Neural cell (in vitro differentiated cells): ENCODE measurements around the gene PROM2. TPM values are rescaled to one million over a fixed set of nuclear protein-coding genes. Genes with fewer than 3 reads are reported as not detected.

Experiments
- H2AFZ ChIP-seq: fragments of 200-600, 300-800 bp; sonication (generic), shearing (Covaris generic); 2 replicates; pipeline ENCODE4 v1.6.0; 2014; ENCODE audit warnings: low read depth, mild to moderate bottlenecking, antibody characterized with exemption, low read length, moderate library complexity
- H3F3A ChIP-seq: fragments of 200-600 bp; shearing (Covaris generic); 2 replicates; pipeline ENCODE4 v1.6.1; 2016; ENCODE audit warnings: mild to moderate bottlenecking, moderate library complexity, mixed read lengths, antibody characterized with exemption, low read length; ENCODE audit not compliant: insufficient read depth, poor library complexity, severe bottlenecking
- H3K27ac ChIP-seq: fragments of 200-600, 300-800 bp; sonication (generic), shearing (Covaris generic); 2 replicates; pipeline ENCODE4 v1.5.1; 2014; ENCODE audit warnings: mild to moderate bottlenecking, low read length, moderate library complexity
- H3K27me3 ChIP-seq: fragments of 300-800, 200-600 bp; sonication (generic), shearing (Covaris generic); 2 replicates; pipeline ENCODE4 v1.6.0; 2014; ENCODE audit warnings: mild to moderate bottlenecking, low read depth, low read length, moderate library complexity; ENCODE audit not compliant: insufficient read depth
- H3K36me3 ChIP-seq: fragments of 300-800, 200-600 bp; sonication (generic), shearing (Covaris generic); 2 replicates; pipeline ENCODE4 v1.5.1; 2014; ENCODE audit warnings: mild to moderate bottlenecking, antibody characterized with exemption, low read length, moderate library complexity; ENCODE audit not compliant: insufficient read depth
- H3K4me2 ChIP-seq: fragments of 300-800, 200-600 bp; sonication (generic), shearing (Covaris generic); 2 replicates; pipeline ENCODE4 v1.6.0; 2014; ENCODE audit warnings: mild to moderate bottlenecking, low read length
- H3K4me3 ChIP-seq: fragments of 300-800, 200-600 bp; sonication (generic), shearing (Covaris generic); 2 replicates; pipeline ENCODE4 v1.5.1; 2014; ENCODE audit warnings: mild to moderate bottlenecking, low read length, moderate library complexity
- H3K79me2 ChIP-seq: fragments of 200-600 bp; shearing (Covaris generic); replicated peaks from 2 replicates; pipeline ENCODE4 v1.6.0; 2014; ENCODE audit warnings: mild to moderate bottlenecking, low read length, moderate library complexity; ENCODE audit not compliant: insufficient read depth
- H3K9ac ChIP-seq: fragments of 300-800, 200-600 bp; sonication (generic), shearing (Covaris generic); 2 replicates; pipeline ENCODE4 v1.6.1; 2016; ENCODE audit warnings: mild to moderate bottlenecking, low read length, mixed read lengths
- H3K9me2 ChIP-seq: fragments of 200-600 bp; shearing (Covaris generic); 2 replicates; pipeline ENCODE4 v1.6.1; 2016; ENCODE audit warnings: mild to moderate bottlenecking, low read length, mixed read lengths; ENCODE audit not compliant: insufficient read depth
- H3K9me3 ChIP-seq: fragments of 200-600, 300-800 bp; sonication (generic), shearing (Covaris generic); 2 replicates; pipeline ENCODE4 v1.6.1; 2016; ENCODE audit warnings: mild to moderate bottlenecking, mixed run types, low read length, moderate library complexity, mixed read lengths
- H4K20me1 ChIP-seq: fragments of 200-600 bp; shearing (Covaris generic); 2 replicates; pipeline ENCODE4 v1.6.1; 2016; ENCODE audit warnings: mild to moderate bottlenecking, mixed run types; ENCODE audit not compliant: insufficient read depth
- EP300 ChIP-seq: fragments of 450-650 bp; conservative IDR thresholded peaks from 2 replicates; pipeline ENCODE4 v1.6.1; 2014; ENCODE audit warnings: antibody characterized with exemption, mild to moderate bottlenecking, moderate library complexity; ENCODE audit not compliant: poor library complexity, severe bottlenecking
- EZH2 ChIP-seq: fragments of 200-600, 300-800 bp; shearing (Covaris generic), sonication (generic); IDR thresholded peaks from 2 replicates; pipeline ENCODE4 v1.6.1; 2014; ENCODE audit warnings: antibody characterized with exemption, low read length, borderline replicate concordance, mild to moderate bottlenecking; ENCODE audit not compliant: insufficient read depth, poor library complexity, severe bottlenecking
- MXI1 ChIP-seq: fragments of 450-650 bp; conservative IDR thresholded peaks from 2 replicates; pipeline ENCODE4 v1.6.1; 2014; ENCODE audit warnings: antibody characterized with exemption, mild to moderate bottlenecking; ENCODE audit not compliant: poor library complexity, severe bottlenecking
- POLR2AphosphoS5 ChIP-seq: IDR thresholded peaks from 2 replicates; pipeline ENCODE4 v1.6.1; 2012
- RAD21 ChIP-seq: fragments of 450-650 bp; conservative IDR thresholded peaks from 2 replicates; pipeline ENCODE4 v1.6.1; 2014; ENCODE audit warnings: antibody characterized with exemption, mild to moderate bottlenecking, moderate library complexity
- REST ChIP-seq: IDR thresholded peaks from 2 replicates; pipeline ENCODE4 v1.6.1; 2012; ENCODE audit warnings: borderline replicate concordance
- SMC3 ChIP-seq: fragments of 450-650 bp; conservative IDR thresholded peaks from 2 replicates; pipeline ENCODE4 v1.6.1; 2014; ENCODE audit warnings: antibody characterized with exemption, mild to moderate bottlenecking, moderate library complexity; ENCODE audit not compliant: poor library complexity
- TAF1 ChIP-seq: IDR thresholded peaks from 2 replicates; pipeline ENCODE4 v1.6.1; 2012; ENCODE audit warnings: low read depth
- polyA plus RNA-seq: library from polyadenylated mRNA; depleted of rRNA; stranded (reverse); fragments of >200 nt; gene quantifications from 2 replicates; pipeline ENCODE4 v1.2.3, GENCODE V29; 2014
- TF ChIP-seq, protein P1 (sequence below): fragments of 450-650 bp; IDR thresholded peaks from 2 replicates; pipeline ENCODE4 v1.5.1; 2014; ENCODE audit warnings: antibody characterized with exemption, mild to moderate bottlenecking, moderate library complexity; ENCODE audit not compliant: poor library complexity, severe bottlenecking

PROM2 gene
- polyA plus RNA-seq, 1 donor from 2014 or later: 2.2 TPM

- Histone ChIP-seq H3K4me3 (no peak overlapping the region), H3K9ac (no peak overlapping the region), H3K9me3 (peaks cover 11% of the 10 kb centered on the region), H3F3A (no peaks in the 10 kb centered on the region), H3K27me3 (no peaks in the 10 kb centered on the region), H4K20me1 (no peaks in the 10 kb centered on the region), H2AFZ (no peak overlapping the region), H3K27ac (no peak overlapping the region), H3K9me2 (no peaks in the 10 kb centered on the region), H3K4me2 (no peak overlapping the region), H3K36me3 (no peaks in the 10 kb centered on the region), H3K79me2 (no peaks in the 10 kb centered on the region)
- TF ChIP-seq EP300 (no peak), POLR2AphosphoS5 (no peak), REST (no peak), MXI1 (no peak), TAF1 (no peak), SMC3 (no peak), RAD21 (no peak), EZH2 (no peak)
- TF ChIP-seq, protein P1, sequence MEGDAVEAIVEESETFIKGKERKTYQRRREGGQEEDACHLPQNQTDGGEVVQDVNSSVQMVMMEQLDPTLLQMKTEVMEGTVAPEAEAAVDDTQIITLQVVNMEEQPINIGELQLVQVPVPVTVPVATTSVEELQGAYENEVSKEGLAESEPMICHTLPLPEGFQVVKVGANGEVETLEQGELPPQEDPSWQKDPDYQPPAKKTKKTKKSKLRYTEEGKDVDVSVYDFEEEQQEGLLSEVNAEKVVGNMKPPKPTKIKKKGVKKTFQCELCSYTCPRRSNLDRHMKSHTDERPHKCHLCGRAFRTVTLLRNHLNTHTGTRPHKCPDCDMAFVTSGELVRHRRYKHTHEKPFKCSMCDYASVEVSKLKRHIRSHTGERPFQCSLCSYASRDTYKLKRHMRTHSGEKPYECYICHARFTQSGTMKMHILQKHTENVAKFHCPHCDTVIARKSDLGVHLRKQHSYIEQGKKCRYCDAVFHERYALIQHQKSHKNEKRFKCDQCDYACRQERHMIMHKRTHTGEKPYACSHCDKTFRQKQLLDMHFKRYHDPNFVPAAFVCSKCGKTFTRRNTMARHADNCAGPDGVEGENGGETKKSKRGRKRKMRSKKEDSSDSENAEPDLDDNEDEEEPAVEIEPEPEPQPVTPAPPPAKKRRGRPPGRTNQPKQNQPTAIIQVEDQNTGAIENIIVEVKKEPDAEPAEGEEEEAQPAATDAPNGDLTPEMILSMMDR: no peak
Measured at GRCh38 chr2:95323347-95324155, 49.3 kb downstream of the PROM2 start.

GRCh38 chr2:95325026-95325425, 50.8 kb downstream of the PROM2 start:
- TF ChIP-seq, protein P1: no peak
- TF ChIP-seq SMC3 (no peak), RAD21 (no peak), REST (no peak), TAF1 (no peak), MXI1 (no peak)
- Histone ChIP-seq H2AFZ (no peak overlapping the region), H3K4me2 (no peak overlapping the region), H3K4me3 (no peak overlapping the region), H3K27ac (no peak overlapping the region), H3K9ac (no peak overlapping the region), H3K79me2 (no peaks in the 10 kb centered on the region), H4K20me1 (no peaks in the 10 kb centered on the region), H3K9me3 (peaks cover 11% of the 10 kb centered on the region), H3F3A (no peaks in the 10 kb centered on the region), H3K27me3 (no peaks in the 10 kb centered on the region), H3K9me2 (no peaks in the 10 kb centered on the region), H3K36me3 (no peaks in the 10 kb centered on the region)
